Lower leg skin (tissue), 4 donors: ENCODE results near the gene PEX14. TPM values are rescaled to one million over a fixed set of nuclear protein-coding genes. Genes with fewer than 3 reads are reported as not detected.

Experiments
- DNase-seq, 2 donors: peaks; one replicate each; pipeline ENCODE4 v3.0.0-alpha.2; 2019; ENCODE audit warnings: low spot score in 2 of 2
- H3K4me3 ChIP-seq: fragments of 200-600 bp; sonication (generic); 2 replicates; pipeline ENCODE4 v1.5.1; 2017; ENCODE audit warnings: mild to moderate bottlenecking, low read depth; ENCODE audit not compliant: poor library complexity, severe bottlenecking
- POLR2A ChIP-seq, 2 donors: fragments of 450-650 bp; IDR thresholded peaks; one replicate each; pipeline ENCODE4 v1.6.1; 2016 to 2017; ENCODE audit warnings: antibody characterized with exemption in 2 of 2, mild to moderate bottlenecking in 1 of 2, moderate library complexity in 1 of 2
- WGBS, 2 donors: methylation state at CpG; one replicate each; pipeline ENCODE4 v1.1.5; 2018; 5-methylcytosine and 5-hydroxymethylcytosine counted together
- intact Hi-C: fragments of 100-400 bp; cut with DNase I; formaldehyde crosslinking; loops from one replicate; pipeline ENCODE4 v1.15.0; 2023; ENCODE audit warnings: low total_unique reads
- total RNA-seq, 4 donors: library from RNA; depleted of rRNA; stranded (reverse); fragments of >200 nt; gene quantifications; one replicate each; pipeline ENCODE4 v1.1.0, GENCODE V29; 2016
- TF ChIP-seq, protein P1 (sequence below), 3 donors: fragments of 450-650 bp; IDR thresholded peaks; one replicate each; pipeline ENCODE4 v1.5.1; 2016; ENCODE audit warnings: antibody characterized with exemption in 3 of 3, mild to moderate bottlenecking in 3 of 3, moderate library complexity in 2 of 3

PEX14 gene
- total RNA-seq, 4 donors from 2014 or later, result 14.1 to 22.8 (median 18.9) TPM

DNA sequence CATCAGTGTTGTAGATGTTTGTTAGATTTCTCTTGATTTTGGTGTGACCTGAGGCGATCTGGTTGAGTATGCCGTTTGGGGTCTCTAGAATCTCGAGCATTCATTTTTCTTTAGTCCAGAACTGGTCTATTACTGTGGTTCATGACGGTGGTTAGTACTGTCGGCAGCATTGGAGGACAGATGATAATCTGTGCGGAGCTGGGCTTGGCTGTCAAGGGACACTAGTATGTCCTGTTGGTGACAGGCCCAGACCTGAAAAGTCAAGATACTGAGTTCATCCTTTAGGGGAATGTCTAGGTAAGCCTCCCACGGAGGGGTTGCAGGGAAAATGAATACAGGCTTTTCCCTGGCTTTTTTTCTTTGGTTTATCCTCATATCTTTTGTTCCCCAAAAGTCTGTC, 59.8 kb downstream of the PEX14 start:
- no peak for TF ChIP-seq POLR2A (IDR thresholded peaks at IDR 0.05)
- TF ChIP-seq, protein P1, sequence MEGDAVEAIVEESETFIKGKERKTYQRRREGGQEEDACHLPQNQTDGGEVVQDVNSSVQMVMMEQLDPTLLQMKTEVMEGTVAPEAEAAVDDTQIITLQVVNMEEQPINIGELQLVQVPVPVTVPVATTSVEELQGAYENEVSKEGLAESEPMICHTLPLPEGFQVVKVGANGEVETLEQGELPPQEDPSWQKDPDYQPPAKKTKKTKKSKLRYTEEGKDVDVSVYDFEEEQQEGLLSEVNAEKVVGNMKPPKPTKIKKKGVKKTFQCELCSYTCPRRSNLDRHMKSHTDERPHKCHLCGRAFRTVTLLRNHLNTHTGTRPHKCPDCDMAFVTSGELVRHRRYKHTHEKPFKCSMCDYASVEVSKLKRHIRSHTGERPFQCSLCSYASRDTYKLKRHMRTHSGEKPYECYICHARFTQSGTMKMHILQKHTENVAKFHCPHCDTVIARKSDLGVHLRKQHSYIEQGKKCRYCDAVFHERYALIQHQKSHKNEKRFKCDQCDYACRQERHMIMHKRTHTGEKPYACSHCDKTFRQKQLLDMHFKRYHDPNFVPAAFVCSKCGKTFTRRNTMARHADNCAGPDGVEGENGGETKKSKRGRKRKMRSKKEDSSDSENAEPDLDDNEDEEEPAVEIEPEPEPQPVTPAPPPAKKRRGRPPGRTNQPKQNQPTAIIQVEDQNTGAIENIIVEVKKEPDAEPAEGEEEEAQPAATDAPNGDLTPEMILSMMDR (IDR thresholded peaks at IDR 0.05), result no peak
- intact Hi-C loops, result no loop called here
- DNase-seq, result no peak
- H3K4me3 ChIP-seq, result no peak overlapping the region
- WGBS, 2 donors, result 93 to 95% methylated on average over 7 of the region's 7 CpGs

DNA sequence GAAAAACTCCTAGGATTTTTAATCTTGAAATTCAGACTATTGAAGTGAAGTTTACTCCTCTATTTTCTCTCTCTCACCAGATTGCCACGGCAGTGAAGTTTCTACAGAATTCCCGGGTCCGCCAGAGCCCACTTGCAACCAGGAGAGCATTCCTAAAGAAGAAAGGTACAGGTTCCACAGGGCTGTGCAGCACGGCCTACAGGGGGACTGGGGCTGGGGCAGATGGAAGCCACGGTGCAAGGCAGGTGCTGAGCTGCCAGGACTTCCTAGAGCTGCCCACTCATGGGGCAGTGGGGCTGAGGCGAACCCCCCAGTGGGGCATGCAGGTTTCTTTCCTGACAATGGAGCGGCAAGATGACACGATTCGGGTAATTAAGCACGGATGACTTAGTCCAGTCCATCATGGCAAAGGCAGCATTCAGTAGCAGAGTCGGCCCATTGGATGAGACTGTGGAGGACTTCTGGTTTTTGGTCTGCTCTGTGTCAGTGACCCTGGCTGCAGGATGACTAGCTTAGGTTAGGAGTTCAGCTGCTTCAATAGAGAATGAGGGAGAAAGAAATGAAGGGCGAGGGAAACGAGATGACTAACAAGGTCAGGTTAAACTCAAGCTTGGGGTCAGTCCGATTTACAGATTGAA, 61.5 kb downstream of the PEX14 start:
- no peak for TF ChIP-seq POLR2A (IDR thresholded peaks at IDR 0.05)
- TF ChIP-seq, protein P1 (IDR thresholded peaks at IDR 0.05), result no peak
- no peak for DNase-seq
- H3K4me3 ChIP-seq, result no peak overlapping the region
- intact Hi-C loops, result no loop called here
- WGBS, 2 donors, result 92 to 93% methylated on average over 14 of the region's 14 CpGs

DNA sequence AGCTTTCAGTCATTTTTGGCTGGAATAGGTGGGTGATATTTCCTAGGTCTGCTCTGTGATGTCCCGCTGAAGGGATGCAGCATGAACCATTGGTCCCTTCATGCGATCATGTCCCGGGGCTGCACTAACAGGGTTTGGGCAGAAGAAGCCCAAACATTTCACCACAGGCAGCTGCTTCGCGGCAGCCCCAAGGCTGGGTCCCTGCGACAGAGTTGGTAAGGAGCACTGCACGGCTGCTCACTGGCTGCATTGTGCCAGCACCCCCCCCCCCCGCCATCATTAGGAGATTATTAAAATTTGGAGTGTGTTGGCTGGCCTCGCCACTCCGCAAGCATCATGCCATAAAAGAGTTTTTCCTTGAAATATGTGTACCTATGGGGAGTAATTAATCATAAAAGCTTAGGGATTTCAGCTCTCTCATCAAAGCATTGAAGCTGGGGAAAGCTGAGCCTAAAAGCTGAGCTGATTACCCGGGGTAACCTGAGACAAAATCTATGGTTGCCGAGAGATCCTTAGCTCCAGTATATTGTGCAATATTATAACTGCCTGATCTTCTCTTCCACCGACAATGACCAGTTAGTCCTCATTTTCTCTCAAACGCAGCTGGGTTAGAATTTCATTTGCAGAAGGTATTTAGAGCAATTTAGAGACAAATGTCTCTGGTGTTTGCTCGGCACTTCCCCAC, 62.5 kb downstream of the PEX14 start:
- TF ChIP-seq, protein P1 (IDR thresholded peaks at IDR 0.05), result no peak
- no peak for TF ChIP-seq POLR2A (IDR thresholded peaks at IDR 0.05)
- intact Hi-C loops, result no loop called here
- no peak for DNase-seq
- H3K4me3 ChIP-seq, result no peak overlapping the region
- 91% methylated on average over 15 of the region's 15 CpGs for WGBS, 2 donors

DNA sequence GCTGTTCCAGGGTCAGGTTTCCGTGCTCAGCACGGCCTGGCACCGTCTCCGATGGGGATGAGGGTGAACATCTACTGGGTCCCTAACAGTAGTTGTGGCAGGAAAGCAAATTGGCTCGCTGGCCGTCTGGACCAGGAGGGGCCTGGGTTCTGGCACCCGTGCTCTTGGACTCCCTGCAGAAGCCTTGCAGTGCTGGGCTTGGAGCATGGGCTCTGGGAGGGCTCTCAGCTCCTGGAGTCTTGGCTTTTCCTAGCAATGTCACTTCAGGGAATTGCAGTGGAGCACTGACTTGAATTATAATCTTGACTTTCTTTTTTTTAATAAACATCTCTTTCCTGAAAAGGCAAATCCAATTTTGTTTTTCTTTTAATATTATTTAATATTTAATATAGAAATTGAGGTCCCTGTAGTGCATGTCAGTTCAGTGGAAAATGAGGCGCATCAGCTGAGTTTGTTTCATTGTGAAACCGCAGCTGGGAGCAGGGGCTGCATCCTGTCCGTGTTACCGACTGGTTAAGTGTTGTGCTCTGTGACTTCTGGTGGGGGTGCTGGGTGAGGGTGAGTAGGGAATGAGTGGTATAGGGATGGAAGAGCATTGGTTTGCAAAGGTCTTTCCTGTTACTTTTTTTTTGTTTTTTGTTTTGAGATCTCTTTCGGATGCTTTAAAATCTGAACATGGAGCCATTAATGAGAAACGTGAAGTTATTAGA, 64.1 kb downstream of the PEX14 start:
- no peak for DNase-seq
- 83 to 86% methylated on average over 13 of the region's 13 CpGs for WGBS, 2 donors

DNA sequence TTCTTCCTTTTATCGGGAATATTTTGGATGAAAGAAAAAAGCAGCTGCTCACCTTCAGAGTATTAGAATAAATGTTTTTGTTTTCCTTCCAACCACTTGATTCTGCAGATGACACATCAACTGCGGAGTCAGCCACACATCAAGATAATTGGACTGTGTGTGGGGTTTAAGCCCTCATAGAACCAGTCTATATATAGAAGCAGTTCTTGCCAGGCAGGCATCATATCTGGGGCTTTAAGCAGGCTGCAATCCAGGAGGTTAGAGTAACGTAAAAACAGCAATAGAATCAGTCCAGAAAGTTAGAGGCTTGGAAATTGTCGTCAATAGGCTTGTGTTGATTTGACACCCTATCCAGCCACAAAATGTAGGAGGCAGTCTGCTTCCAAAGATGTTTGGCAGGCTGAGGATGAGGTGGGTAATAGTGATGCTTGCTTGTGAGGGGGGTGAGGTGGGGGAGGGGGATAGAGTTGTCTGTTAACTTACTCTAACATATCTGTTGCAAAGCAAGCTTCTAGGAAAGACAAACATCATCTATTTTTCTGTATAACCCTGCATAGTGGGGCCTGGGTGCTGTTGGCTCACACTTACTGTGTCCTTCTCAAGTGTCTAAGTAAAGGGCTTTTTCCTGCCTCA, 64.8 kb downstream of the PEX14 start:
- TF ChIP-seq POLR2A (IDR thresholded peaks at IDR 0.05), result no peak
- TF ChIP-seq, protein P1 (IDR thresholded peaks at IDR 0.05), result no peak
- no peak overlapping the region for H3K4me3 ChIP-seq
- WGBS, 2 donors, result 80 to 81% methylated on average over 4 of the region's 4 CpGs
- no peak for DNase-seq
- intact Hi-C loops, result no loop called here

More for the DNA sequence above, 64.1 kb downstream of the PEX14 start:
- H3K4me3 ChIP-seq, result no peak overlapping the region
- TF ChIP-seq, protein P1 (IDR thresholded peaks at IDR 0.05), result no peak
- TF ChIP-seq POLR2A (IDR thresholded peaks at IDR 0.05), result no peak
- intact Hi-C loops, result no loop called here
